ENCODE data around the gene H2AZ2.

The H2AZ2 gene

DNA sequence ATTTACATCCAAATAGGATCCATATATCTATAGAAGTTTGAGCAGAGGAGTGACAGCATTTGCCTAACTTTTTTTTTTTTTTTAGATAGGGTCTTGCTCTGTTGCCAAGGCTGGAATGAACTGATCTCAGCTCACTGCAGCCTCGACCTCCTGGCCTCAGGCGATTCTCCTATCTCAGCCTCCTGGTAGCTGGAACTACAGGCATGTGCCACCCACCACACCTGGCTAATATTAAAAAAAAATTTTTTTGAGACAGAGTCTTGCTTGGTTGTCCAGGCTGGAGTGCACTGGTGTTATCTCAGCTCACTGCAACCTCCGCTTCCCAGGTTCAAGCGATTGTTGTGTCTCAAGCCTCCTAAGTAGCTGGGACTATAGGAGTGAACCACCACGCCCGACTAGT is 36.3 kb downstream of the H2AZ2 start:
- TF ChIP-seq POU6F1 (CRISPR knock-in tag; IDR thresholded peaks at IDR 0.05; ENCODE audit: borderline replicate concordance, low read depth): no peak
- TF ChIP-seq ZNF8 (CRISPR knock-in tag; IDR thresholded peaks at IDR 0.05): no peak
- no peak for TF ChIP-seq ZFP30 (CRISPR knock-in tag; IDR thresholded peaks at IDR 0.05)
- TF ChIP-seq CSRNP3 (CRISPR knock-in tag; IDR thresholded peaks at IDR 0.05): no peak
- no peak for TF ChIP-seq CREB5 (CRISPR knock-in tag; IDR thresholded peaks at IDR 0.05; ENCODE audit: low read depth)
- TF ChIP-seq PATZ1 (CRISPR knock-in tag; IDR thresholded peaks at IDR 0.05; ENCODE audit: borderline replicate concordance): no peak
- no peak for TF ChIP-seq ZNF565 (CRISPR knock-in tag; conservative IDR thresholded peaks at IDR 0.05; ENCODE audit: low read depth)
- no peak for TF ChIP-seq PPARA (CRISPR knock-in tag; IDR thresholded peaks at IDR 0.05; ENCODE audit: borderline replicate concordance)
- TF ChIP-seq ZC3H10 (CRISPR knock-in tag; IDR thresholded peaks at IDR 0.05): no peak
- no peak for TF ChIP-seq SNAI2 (CRISPR knock-in tag; IDR thresholded peaks at IDR 0.05)
- no peak for TF ChIP-seq RARB (CRISPR knock-in tag; IDR thresholded peaks at IDR 0.05)
- no peak for TF ChIP-seq ZFP3 (CRISPR knock-in tag; IDR thresholded peaks at IDR 0.05)
- TF ChIP-seq TCF4 (CRISPR knock-in tag; IDR thresholded peaks at IDR 0.05; ENCODE audit: borderline replicate concordance): no peak
- TF ChIP-seq, protein P1, sequence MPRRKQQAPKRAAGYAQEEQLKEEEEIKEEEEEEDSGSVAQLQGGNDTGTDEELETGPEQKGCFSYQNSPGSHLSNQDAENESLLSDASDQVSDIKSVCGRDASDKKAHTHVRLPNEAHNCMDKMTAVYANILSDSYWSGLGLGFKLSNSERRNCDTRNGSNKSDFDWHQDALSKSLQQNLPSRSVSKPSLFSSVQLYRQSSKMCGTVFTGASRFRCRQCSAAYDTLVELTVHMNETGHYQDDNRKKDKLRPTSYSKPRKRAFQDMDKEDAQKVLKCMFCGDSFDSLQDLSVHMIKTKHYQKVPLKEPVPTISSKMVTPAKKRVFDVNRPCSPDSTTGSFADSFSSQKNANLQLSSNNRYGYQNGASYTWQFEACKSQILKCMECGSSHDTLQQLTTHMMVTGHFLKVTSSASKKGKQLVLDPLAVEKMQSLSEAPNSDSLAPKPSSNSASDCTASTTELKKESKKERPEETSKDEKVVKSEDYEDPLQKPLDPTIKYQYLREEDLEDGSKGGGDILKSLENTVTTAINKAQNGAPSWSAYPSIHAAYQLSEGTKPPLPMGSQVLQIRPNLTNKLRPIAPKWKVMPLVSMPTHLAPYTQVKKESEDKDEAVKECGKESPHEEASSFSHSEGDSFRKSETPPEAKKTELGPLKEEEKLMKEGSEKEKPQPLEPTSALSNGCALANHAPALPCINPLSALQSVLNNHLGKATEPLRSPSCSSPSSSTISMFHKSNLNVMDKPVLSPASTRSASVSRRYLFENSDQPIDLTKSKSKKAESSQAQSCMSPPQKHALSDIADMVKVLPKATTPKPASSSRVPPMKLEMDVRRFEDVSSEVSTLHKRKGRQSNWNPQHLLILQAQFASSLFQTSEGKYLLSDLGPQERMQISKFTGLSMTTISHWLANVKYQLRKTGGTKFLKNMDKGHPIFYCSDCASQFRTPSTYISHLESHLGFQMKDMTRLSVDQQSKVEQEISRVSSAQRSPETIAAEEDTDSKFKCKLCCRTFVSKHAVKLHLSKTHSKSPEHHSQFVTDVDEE (CRISPR knock-in tag; IDR thresholded peaks at IDR 0.05): no peak
- TF ChIP-seq BACH2 (CRISPR knock-in tag; IDR thresholded peaks at IDR 0.05; ENCODE audit: borderline replicate concordance): no peak
- ATAC-seq: no peak

GRCh38 chr7:44811093-44811492 is 36.8 kb downstream of the H2AZ2 start:
- peak; percentile 45; the same call in 2 of the 3 replicates for ATAC-seq
- TF ChIP-seq TOX (CRISPR knock-in tag; IDR thresholded peaks at IDR 0.05; ENCODE audit: borderline replicate concordance): no peak
- no peak for TF ChIP-seq GLIS3 (CRISPR knock-in tag; IDR thresholded peaks at IDR 0.05)
- no peak for TF ChIP-seq ZC3H10 (CRISPR knock-in tag; IDR thresholded peaks at IDR 0.05)
- TF ChIP-seq ESRRG (CRISPR knock-in tag; IDR thresholded peaks at IDR 0.05): no peak
- no peak for TF ChIP-seq CSDC2 (CRISPR knock-in tag; IDR thresholded peaks at IDR 0.05)
- no peak for TF ChIP-seq ARNTL (CRISPR knock-in tag; IDR thresholded peaks at IDR 0.05; ENCODE audit: borderline replicate concordance, low read depth)
- TF ChIP-seq TCF4 (CRISPR knock-in tag; IDR thresholded peaks at IDR 0.05; ENCODE audit: borderline replicate concordance): no peak
- no peak for TF ChIP-seq POU6F1 (CRISPR knock-in tag; IDR thresholded peaks at IDR 0.05; ENCODE audit: borderline replicate concordance, low read depth)
- no peak for TF ChIP-seq ZNF70 (CRISPR knock-in tag; IDR thresholded peaks at IDR 0.05)
- no peak for TF ChIP-seq ZFP30 (CRISPR knock-in tag; IDR thresholded peaks at IDR 0.05)
- no peak for TF ChIP-seq ZFP3 (CRISPR knock-in tag; IDR thresholded peaks at IDR 0.05)
- TF ChIP-seq CSRNP3 (CRISPR knock-in tag; IDR thresholded peaks at IDR 0.05): no peak
- no peak for TF ChIP-seq PPARA (CRISPR knock-in tag; IDR thresholded peaks at IDR 0.05; ENCODE audit: borderline replicate concordance)
- TF ChIP-seq PATZ1 (CRISPR knock-in tag; IDR thresholded peaks at IDR 0.05; ENCODE audit: borderline replicate concordance): no peak
- no peak for TF ChIP-seq ISL1 (CRISPR knock-in tag; IDR thresholded peaks at IDR 0.05)
- TF ChIP-seq ZNF565 (CRISPR knock-in tag; conservative IDR thresholded peaks at IDR 0.05; ENCODE audit: low read depth): no peak
- no peak for TF ChIP-seq BACH2 (CRISPR knock-in tag; IDR thresholded peaks at IDR 0.05; ENCODE audit: borderline replicate concordance)
